Measurements from ENCODE around the gene CREB5. TPM values are rescaled to one million over a fixed set of nuclear protein-coding genes. Genes with fewer than 3 reads are reported as not detected.

The CREB5 gene
- total RNA-seq, 4 donors from 2014 or later = 0.88 to 31.4 (median 15.9) TPM

DNA sequence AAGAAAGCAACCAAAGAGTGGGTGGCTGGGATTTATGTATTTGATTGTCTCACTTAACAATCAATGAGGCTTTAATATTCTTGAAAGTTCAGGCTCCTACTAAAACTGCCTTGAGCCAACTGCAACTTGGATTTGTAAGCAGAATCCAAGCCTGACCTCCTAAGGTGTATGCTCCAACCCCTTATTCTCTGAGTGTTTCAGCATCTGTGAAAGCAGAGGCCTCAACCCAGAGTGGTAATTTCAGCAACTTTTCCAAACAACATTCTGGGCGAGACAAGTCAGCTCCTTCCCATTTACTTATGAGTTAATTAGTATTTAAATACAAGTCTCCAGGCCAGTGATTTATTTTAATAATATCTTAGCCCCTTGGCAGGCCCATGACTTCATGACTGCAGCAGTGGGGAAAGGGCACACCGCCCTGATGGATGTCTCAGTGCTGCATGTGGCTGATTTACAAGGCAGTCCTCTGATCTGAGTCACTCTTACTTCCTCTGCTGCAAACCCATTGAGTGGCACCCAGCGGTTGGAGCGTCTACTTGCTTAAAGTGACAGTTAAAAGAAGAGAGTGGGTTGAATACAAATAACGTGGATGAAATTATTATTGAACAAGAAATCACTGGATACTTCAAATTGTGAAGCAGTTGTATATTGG is 336.7 kb downstream of the CREB5 start:
- no peak for DNase-seq
- Histone ChIP-seq H3K27me3 (no peaks in the 10 kb centered on the region), H3K36me3 (no peaks in the 10 kb centered on the region), H3K4me3 (no peak overlapping the region), H3K27ac (no peak overlapping the region), H3K4me1 (no peaks in the 10 kb centered on the region), H3K9me3 (no peaks in the 10 kb centered on the region)
- TF ChIP-seq, protein P1, sequence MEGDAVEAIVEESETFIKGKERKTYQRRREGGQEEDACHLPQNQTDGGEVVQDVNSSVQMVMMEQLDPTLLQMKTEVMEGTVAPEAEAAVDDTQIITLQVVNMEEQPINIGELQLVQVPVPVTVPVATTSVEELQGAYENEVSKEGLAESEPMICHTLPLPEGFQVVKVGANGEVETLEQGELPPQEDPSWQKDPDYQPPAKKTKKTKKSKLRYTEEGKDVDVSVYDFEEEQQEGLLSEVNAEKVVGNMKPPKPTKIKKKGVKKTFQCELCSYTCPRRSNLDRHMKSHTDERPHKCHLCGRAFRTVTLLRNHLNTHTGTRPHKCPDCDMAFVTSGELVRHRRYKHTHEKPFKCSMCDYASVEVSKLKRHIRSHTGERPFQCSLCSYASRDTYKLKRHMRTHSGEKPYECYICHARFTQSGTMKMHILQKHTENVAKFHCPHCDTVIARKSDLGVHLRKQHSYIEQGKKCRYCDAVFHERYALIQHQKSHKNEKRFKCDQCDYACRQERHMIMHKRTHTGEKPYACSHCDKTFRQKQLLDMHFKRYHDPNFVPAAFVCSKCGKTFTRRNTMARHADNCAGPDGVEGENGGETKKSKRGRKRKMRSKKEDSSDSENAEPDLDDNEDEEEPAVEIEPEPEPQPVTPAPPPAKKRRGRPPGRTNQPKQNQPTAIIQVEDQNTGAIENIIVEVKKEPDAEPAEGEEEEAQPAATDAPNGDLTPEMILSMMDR (IDR thresholded peaks at IDR 0.05) = no peak
- no peak for TF ChIP-seq POLR2A (IDR thresholded peaks at IDR 0.05)

DNA sequence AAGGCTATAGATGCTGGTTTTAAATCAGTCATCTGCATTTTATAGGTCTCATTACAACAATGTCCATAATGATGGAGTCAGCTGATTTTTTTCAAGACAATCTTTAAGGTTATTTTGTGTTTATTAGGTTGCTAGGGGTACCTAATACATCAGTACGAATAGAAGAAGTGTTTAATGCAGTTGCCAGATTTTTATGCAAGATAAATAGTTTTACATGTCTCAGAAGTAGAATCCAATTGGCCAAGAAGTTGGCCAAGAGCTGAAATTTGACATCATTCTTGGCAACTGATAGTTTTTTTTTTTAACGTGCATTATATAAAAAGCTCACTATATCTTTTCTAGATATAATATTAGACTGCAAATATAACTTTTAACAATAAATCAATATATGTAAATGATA is 337.3 kb downstream of the CREB5 start:
- Histone ChIP-seq H3K4me1 (no peaks in the 10 kb centered on the region), H3K27me3 (no peaks in the 10 kb centered on the region), H3K9me3 (no peaks in the 10 kb centered on the region), H3K4me3 (no peak overlapping the region), H3K27ac (no peak overlapping the region), H3K36me3 (no peaks in the 10 kb centered on the region)
- TF ChIP-seq, protein P1 (IDR thresholded peaks at IDR 0.05) = no peak
- TF ChIP-seq POLR2A (IDR thresholded peaks at IDR 0.05) = no peak
- DNase-seq = no peak

DNA sequence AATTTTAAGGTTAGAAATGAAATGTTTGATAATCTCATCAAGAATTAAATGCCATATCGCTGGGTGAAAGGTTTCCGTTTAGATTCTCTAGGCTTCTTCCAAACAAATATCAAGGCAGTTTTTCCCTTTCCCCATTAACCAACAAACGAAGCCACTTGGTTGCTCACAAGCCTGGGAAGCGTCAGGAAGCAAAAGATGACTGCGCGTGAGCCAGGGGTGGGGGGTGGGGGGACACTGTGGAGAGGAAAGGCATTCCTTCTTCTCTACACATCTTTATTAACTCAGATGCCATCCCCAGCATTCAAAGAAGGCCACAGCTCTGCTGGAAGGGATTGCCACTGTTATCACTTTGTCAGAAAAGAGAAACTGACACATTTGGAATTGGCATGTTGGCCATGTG is 338.7 kb downstream of the CREB5 start:
- no peak for TF ChIP-seq POLR2A (IDR thresholded peaks at IDR 0.05)
- TF ChIP-seq, protein P1 (IDR thresholded peaks at IDR 0.05) = no peak
- DNase-seq = no peak

DNA sequence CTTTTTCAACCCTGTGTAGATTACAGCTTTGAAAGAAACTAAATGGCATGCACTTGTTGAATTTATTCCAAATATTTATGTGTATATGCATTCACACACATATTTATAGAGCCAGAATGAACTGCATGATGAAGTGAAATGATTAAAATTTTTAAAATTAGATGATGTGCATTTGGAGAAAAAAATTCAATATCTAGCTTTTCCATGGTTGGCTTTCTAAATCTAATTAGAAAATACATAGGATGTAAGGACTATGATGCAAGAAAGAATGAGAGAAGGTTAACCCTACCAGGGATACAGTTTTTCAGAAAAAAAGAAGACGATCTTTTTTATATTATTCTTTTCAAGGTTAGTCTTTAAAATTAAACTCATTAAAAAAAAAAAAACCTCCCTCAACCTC is 341.3 kb downstream of the CREB5 start:
- Histone ChIP-seq H3K27me3 (no peaks in the 10 kb centered on the region), H3K4me3 (no peak overlapping the region), H3K9me3 (no peaks in the 10 kb centered on the region), H3K36me3 (no peaks in the 10 kb centered on the region), H3K4me1 (no peaks in the 10 kb centered on the region), H3K27ac (no peak overlapping the region)
- no peak for TF ChIP-seq POLR2A (IDR thresholded peaks at IDR 0.05)
- TF ChIP-seq, protein P1 (IDR thresholded peaks at IDR 0.05) = no peak
- DNase-seq = no peak

More for the DNA sequence above, 338.7 kb downstream of the CREB5 start:
- no peaks in the 10 kb centered on the region for H3K9me3 ChIP-seq
- H3K4me3 ChIP-seq = no peak overlapping the region
- H3K36me3 ChIP-seq = no peaks in the 10 kb centered on the region
- H3K27me3 ChIP-seq = no peaks in the 10 kb centered on the region
- no peaks in the 10 kb centered on the region for H3K4me1 ChIP-seq
- no peak overlapping the region for H3K27ac ChIP-seq

DNA sequence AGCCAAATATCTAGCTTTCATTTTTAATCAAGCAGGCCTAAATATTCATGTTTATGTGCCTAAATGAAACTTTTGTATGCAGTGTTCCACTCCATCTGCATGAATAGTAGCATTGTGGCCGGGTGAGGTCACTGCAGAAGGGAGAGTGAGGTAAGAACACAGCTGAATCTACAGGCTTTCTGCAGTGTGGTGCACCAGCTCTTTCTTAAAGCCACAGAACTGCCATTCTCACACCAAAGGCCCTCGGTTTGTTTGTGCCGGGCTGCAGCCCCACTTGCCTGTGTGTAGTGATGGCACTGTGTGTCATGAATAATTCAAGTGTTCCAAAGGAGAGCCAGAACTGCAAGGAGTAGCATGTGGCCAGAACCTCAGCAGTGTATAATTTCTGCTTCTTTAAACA is 341.7 kb downstream of the CREB5 start:
- DNase-seq = no peak
- no peak overlapping the region for H3K27ac ChIP-seq
- no peaks in the 10 kb centered on the region for H3K36me3 ChIP-seq
- H3K4me1 ChIP-seq = no peaks in the 10 kb centered on the region
- no peaks in the 10 kb centered on the region for H3K9me3 ChIP-seq
- TF ChIP-seq, protein P1 (IDR thresholded peaks at IDR 0.05) = no peak
- TF ChIP-seq POLR2A (IDR thresholded peaks at IDR 0.05) = no peak
- no peaks in the 10 kb centered on the region for H3K27me3 ChIP-seq
- no peak overlapping the region for H3K4me3 ChIP-seq

DNA sequence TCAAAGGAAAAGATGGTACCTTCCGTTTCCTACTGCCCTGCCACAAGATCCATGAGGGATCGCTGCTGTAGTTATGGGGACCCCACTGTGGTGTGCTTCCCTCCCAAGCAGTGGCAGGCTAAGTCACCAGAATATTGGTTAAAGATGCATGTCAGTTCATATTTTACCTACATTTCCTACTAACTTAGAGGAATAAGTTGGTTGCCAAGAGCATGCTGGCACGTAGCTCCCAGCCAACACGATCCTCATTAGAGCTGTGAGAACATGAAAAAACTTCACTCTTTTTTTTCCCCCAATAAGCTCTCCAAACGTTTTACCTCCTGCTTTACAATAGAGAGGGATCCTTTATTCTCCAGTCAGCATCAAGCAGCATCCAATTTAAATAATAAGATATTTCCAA is 342.1 kb downstream of the CREB5 start:
- H3K4me3 ChIP-seq = no peak overlapping the region
- no peaks in the 10 kb centered on the region for H3K36me3 ChIP-seq
- H3K27me3 ChIP-seq = no peaks in the 10 kb centered on the region
- no peak for TF ChIP-seq POLR2A (IDR thresholded peaks at IDR 0.05)
- TF ChIP-seq, protein P1 (IDR thresholded peaks at IDR 0.05) = no peak
- H3K4me1 ChIP-seq = no peaks in the 10 kb centered on the region
- H3K27ac ChIP-seq = no peak overlapping the region
- DNase-seq = no peak
- no peaks in the 10 kb centered on the region for H3K9me3 ChIP-seq
